ENCODE results near the gene C1GALT1C1L. TPM values are rescaled to one million over a fixed set of nuclear protein-coding genes. Genes with fewer than 3 reads are reported as not detected.

The C1GALT1C1L gene
- total RNA-seq (1 to 10 TPM in 8 of 10 donors, under 1 TPM in 2; 0.85 to 2.2 (median 1.4) TPM), polyA plus RNA-seq (1 to 10 TPM in 1 of 2 donors, under 1 TPM in 1; 0.48 to 1.8 TPM)
- long read RNA-seq, donor 1, partial matches to known transcripts, result 0 of 1 reads
- long read RNA-seq, donor 1, other reads (novel, unspliced or antisense), result 0 of 1 reads
- long read RNA-seq, donor 2, result 0 reads
- long read RNA-seq, donor 3, result 0 reads

GRCh38 chr2:43676322-43677050 lies at the start of gene C1GALT1C1L:
Gene C1GALT1C1L (minus strand): TSS chr2:43676429. CDS start chr2:43676322, 107 bp downstream.
- WGBS, 2 donors, result 7 to 12% methylated on average over 27 of the region's 27 CpGs
- peak within 1 kb of the TSS; percentile 1 to 64 (median 54) for H3K4me3 ChIP-seq
- intact Hi-C loops (cut with DNase I), result no loop called here
- TF ChIP-seq CTCF (IDR thresholded peaks at IDR 0.05), result no peak
- peaks cover 0 to 9% (median 0%) of the 10 kb centered on the region in 11 donors for H3K9me3 ChIP-seq
- H3K36me3 ChIP-seq, result no peaks in the 10 kb centered on the region
- peaks cover 0 to 7% (median 0%) of the 10 kb centered on the region in 9 donors for H3K4me1 ChIP-seq
- H3K27me3 ChIP-seq, result peaks cover 0 to 5% (median 0%) of the 10 kb centered on the region in 7 donors
- DNase-seq (peak; percentile 64 to 71), ATAC-seq (peak; percentile 90 to 98 (median 94))
- H3K27ac ChIP-seq, result peak within 1 kb of the TSS in 6 of 10 donors; percentile 13 to 53 (median 28)

- WGBS, 2 donors, result 94 to 95% methylated on average over 3 of the region's 3 CpGs
- H3K4me1 ChIP-seq, result peaks cover 0 to 10% (median 0%) of the 10 kb centered on the region in 9 donors
- no peaks in the 10 kb centered on the region for H3K36me3 ChIP-seq
- ATAC-seq (peak in 1 of 8 donors; percentile 6), DNase-seq (no peak)
- peaks cover 0 to 5% (median 0%) of the 10 kb centered on the region in 7 donors for H3K27me3 ChIP-seq
- no peak overlapping the region for H3K4me3 ChIP-seq
- peak overlapping the region in 2 of 10 donors; percentile 48 for H3K27ac ChIP-seq
- intact Hi-C loops (cut with DNase I), result no loop called here
- no peaks in the 10 kb centered on the region for H3K9me3 ChIP-seq
- TF ChIP-seq CTCF (IDR thresholded peaks at IDR 0.05), result no peak
Observed at GRCh38 chr2:43725711-43726246, 49.5 kb upstream of the C1GALT1C1L start.

- TF ChIP-seq CTCF (IDR thresholded peaks at IDR 0.05), result no peak
- 31 to 44% methylated on average over 4 of the region's 4 CpGs for WGBS, 2 donors
- Histone ChIP-seq H3K36me3 (no peaks in the 10 kb centered on the region), H3K4me1 (peaks cover 0 to 10% (median 0%) of the 10 kb centered on the region in 9 donors), H3K9me3 (no peaks in the 10 kb centered on the region), H3K4me3 (no peak overlapping the region), H3K27me3 (peaks cover 0 to 5% (median 0%) of the 10 kb centered on the region in 7 donors), H3K27ac (peak overlapping the region in 4 of 10 donors; percentile 10 to 48 (median 34))
- ATAC-seq, result peak in 3 of 8 donors; percentile 48 to 59 (median 56)
- intact Hi-C loops (cut with DNase I), result no loop called here
- no peak for DNase-seq
Observed at GRCh38 chr2:43724728-43725526, 48.7 kb upstream of the C1GALT1C1L start.
